H9 (cell line): ENCODE results near the gene TTC23. TPM values are rescaled to one million over a fixed set of nuclear protein-coding genes. Genes with fewer than 3 reads are reported as not detected.

ENCODE experiments used
- DNase-seq: peaks from one replicate; pipeline ENCODE4 v3.0.0-alpha.2; 2017
- H2AFZ ChIP-seq: one replicate; pipeline ENCODE4 v1.6.1; 2013; ENCODE audit warnings: mild to moderate bottlenecking, low read length, control low read depth, moderate library complexity
- H2AK5ac ChIP-seq: 2 replicates; pipeline ENCODE4 v1.6.1; 2013; ENCODE audit warnings: low read length, control low read depth, mixed read lengths; ENCODE audit not compliant: insufficient read length
- H2BK120ac ChIP-seq: one replicate; pipeline ENCODE4 v1.6.1; 2013; ENCODE audit warnings: low read depth, mild to moderate bottlenecking, low read length, control low read depth, inconsistent platforms; ENCODE audit not compliant: poor library complexity, severe bottlenecking
- H2BK12ac ChIP-seq: 2 replicates; pipeline ENCODE4 v1.6.1; 2013; ENCODE audit warnings: low read length, control low read depth, mixed read lengths, low read depth; ENCODE audit not compliant: insufficient read length
- H2BK15ac ChIP-seq: 2 replicates; pipeline ENCODE4 v1.6.1; 2013; ENCODE audit warnings: low read depth, low read length, control low read depth
- H2BK20ac ChIP-seq: one replicate; pipeline ENCODE4 v1.6.1; 2013; ENCODE audit warnings: low read depth, mild to moderate bottlenecking, low read length, control low read depth, inconsistent platforms; ENCODE audit not compliant: poor library complexity, severe bottlenecking
- H2BK5ac ChIP-seq: 2 replicates; pipeline ENCODE4 v1.6.1; 2013; ENCODE audit warnings: low read length, control low read depth, mixed read lengths; ENCODE audit not compliant: insufficient read length
- H3K14ac ChIP-seq: 2 replicates; pipeline ENCODE4 v1.6.1; 2013; ENCODE audit warnings: low read length, control low read depth; ENCODE audit not compliant: insufficient read depth
- H3K18ac ChIP-seq: 2 replicates; pipeline ENCODE4 v1.6.1; 2013; ENCODE audit warnings: low read depth, mild to moderate bottlenecking, mixed read lengths, low read length, control low read depth; ENCODE audit not compliant: insufficient read length
- H3K23ac ChIP-seq: 2 replicates; pipeline ENCODE4 v1.6.1; 2013; ENCODE audit warnings: low read length, control low read depth, mixed read lengths, low read depth; ENCODE audit not compliant: insufficient read length
- H3K23me2 ChIP-seq: 2 replicates; pipeline ENCODE4 v1.6.1; 2013; ENCODE audit warnings: low read depth, mild to moderate bottlenecking, mixed read lengths, low read length, control low read depth; ENCODE audit not compliant: insufficient read length, poor library complexity, severe bottlenecking
- H3K27ac ChIP-seq: 2 replicates; pipeline ENCODE4 v1.5.1; 2013; ENCODE audit warnings: low read length, control low read depth, mixed read lengths, low read depth; ENCODE audit not compliant: insufficient read length
- H3K27me3 ChIP-seq: 2 replicates; pipeline ENCODE4 v1.6.1; 2013; ENCODE audit warnings: low read length, control low read depth, inconsistent platforms; ENCODE audit not compliant: insufficient read depth
- H3K4ac ChIP-seq: 2 replicates; pipeline ENCODE4 v1.6.1; 2013; ENCODE audit warnings: low read depth, mild to moderate bottlenecking, control low read depth, inconsistent platforms, low read length, moderate library complexity
- H3K4me1 ChIP-seq: 2 replicates; pipeline ENCODE4 v1.6.1; 2013; ENCODE audit warnings: low read length, control low read depth, inconsistent platforms; ENCODE audit not compliant: insufficient read depth
- H3K4me2 ChIP-seq: 2 replicates; pipeline ENCODE4 v1.6.1; 2013; ENCODE audit warnings: low read length, control low read depth, mixed read lengths; ENCODE audit not compliant: insufficient read length, insufficient read depth
- H3K56ac ChIP-seq: 2 replicates; pipeline ENCODE4 v1.6.1; 2013; ENCODE audit warnings: low read depth, mild to moderate bottlenecking, mixed read lengths, low read length, control low read depth; ENCODE audit not compliant: insufficient read length
- H3K79me1 ChIP-seq: 2 replicates; pipeline ENCODE4 v1.6.1; 2013; ENCODE audit warnings: low read depth, mild to moderate bottlenecking, moderate library complexity, low read length, control low read depth, inconsistent platforms; ENCODE audit not compliant: insufficient read depth, poor library complexity, severe bottlenecking
- H3K79me2 ChIP-seq: 2 replicates; pipeline ENCODE4 v1.6.1; 2013; ENCODE audit warnings: low read length, control low read depth, inconsistent platforms; ENCODE audit not compliant: insufficient read depth
- H3K9ac ChIP-seq: 2 replicates; pipeline ENCODE4 v1.6.1; 2013; ENCODE audit warnings: low read length, control low read depth, mixed read lengths; ENCODE audit not compliant: insufficient read length; ENCODE audit errors: extremely low read depth
- H3K9me3 ChIP-seq: one replicate; pipeline ENCODE4 v1.6.1; 2013; ENCODE audit warnings: low read depth, low read length, inconsistent platforms; ENCODE audit not compliant: control insufficient read depth
- H3T11ph ChIP-seq: one replicate; pipeline ENCODE4 v1.6.1; 2013; ENCODE audit warnings: mild to moderate bottlenecking, low read length, control low read depth, inconsistent platforms
- H4K20me1 ChIP-seq: one replicate; pipeline ENCODE4 v1.6.1; 2013; ENCODE audit not compliant: control insufficient read depth, insufficient read length, insufficient read depth
- H4K5ac ChIP-seq: 2 replicates; pipeline ENCODE4 v1.6.1; 2013; ENCODE audit warnings: low read depth, mild to moderate bottlenecking, mixed read lengths, low read length, control low read depth; ENCODE audit not compliant: insufficient read length
- H4K8ac ChIP-seq: replicated peaks from 2 replicates; pipeline ENCODE4 v1.6.1; 2013; ENCODE audit warnings: low read length, control low read depth, mixed read lengths, low read depth; ENCODE audit not compliant: insufficient read length
- H4K91ac ChIP-seq: 2 replicates; pipeline ENCODE4 v1.6.1; 2013; ENCODE audit warnings: low read depth, mild to moderate bottlenecking, moderate library complexity, mixed read lengths, low read length, control low read depth; ENCODE audit not compliant: insufficient read length
- H3K27ac Mint-ChIP-seq, 3 experiments: 2 replicates in 2 of 3; 3 replicates in 1 of 3; pipeline ENCODE4 v1.8.0; 2020 to 2021; ENCODE audit warnings: mixed read lengths in 3 of 3, mild to moderate bottlenecking in 1 of 3, moderate library complexity in 1 of 3
- H3K27me3 Mint-ChIP-seq: 2 replicates; pipeline ENCODE4 v1.8.0; 2021; ENCODE audit warnings: low read depth, mild to moderate bottlenecking, moderate library complexity, mixed read lengths
- H3K36me3 Mint-ChIP-seq, 3 experiments: 2 replicates in 2 of 3; 3 replicates in 1 of 3; pipeline ENCODE4 v1.8.0; 2020 to 2021; ENCODE audit warnings: low read depth in 3 of 3, mixed read lengths in 3 of 3; ENCODE audit not compliant: insufficient read depth in 1 of 3
- H3K4me1 Mint-ChIP-seq, 2 experiments: 2 replicates each; pipeline ENCODE4 v1.8.0; 2020; ENCODE audit warnings: mixed read lengths in 2 of 2
- H3K4me3 Mint-ChIP-seq, 2 experiments: 2 replicates in 1 of 2; 3 replicates in 1 of 2; pipeline ENCODE4 v1.8.0; 2020 to 2021; ENCODE audit warnings: mild to moderate bottlenecking in 2 of 2, mixed read lengths in 2 of 2, moderate library complexity in 1 of 2
- H3K9me3 Mint-ChIP-seq, 2 experiments: 2 replicates in 1 of 2; 3 replicates in 1 of 2; pipeline ENCODE4 v1.8.0; 2020; ENCODE audit warnings: mild to moderate bottlenecking in 2 of 2, mixed read lengths in 2 of 2, moderate library complexity in 1 of 2
- WGBS: extraction: QIAGEN DNeasy Blood & Tissue Kit; methylation state at CpG from one replicate; pipeline ENCODE4 v1.1.7; 2013; ENCODE audit warnings: missing lambda C conversion rate, low lambda C conversion rate, mixed read lengths; ENCODE audit not compliant: insufficient read length; ENCODE audit errors: extremely low coverage; 5-methylcytosine and 5-hydroxymethylcytosine counted together
- total RNA-seq: library from RNA; stranded (reverse); gene quantifications from 2 replicates; pipeline ENCODE4 v1.2.1, GENCODE V29; 2021
- TF ChIP-seq, protein P1 (sequence below): fragments of 200-600 bp; sonication (generic); conservative IDR thresholded peaks from 3 replicates; pipeline ENCODE4 v1.8.0; 2021; ENCODE audit warnings: antibody characterized with exemption, mild to moderate bottlenecking

TTC23 gene
- total RNA-seq, 1 experiment from 2014 or later: 14.3 TPM

DNA sequence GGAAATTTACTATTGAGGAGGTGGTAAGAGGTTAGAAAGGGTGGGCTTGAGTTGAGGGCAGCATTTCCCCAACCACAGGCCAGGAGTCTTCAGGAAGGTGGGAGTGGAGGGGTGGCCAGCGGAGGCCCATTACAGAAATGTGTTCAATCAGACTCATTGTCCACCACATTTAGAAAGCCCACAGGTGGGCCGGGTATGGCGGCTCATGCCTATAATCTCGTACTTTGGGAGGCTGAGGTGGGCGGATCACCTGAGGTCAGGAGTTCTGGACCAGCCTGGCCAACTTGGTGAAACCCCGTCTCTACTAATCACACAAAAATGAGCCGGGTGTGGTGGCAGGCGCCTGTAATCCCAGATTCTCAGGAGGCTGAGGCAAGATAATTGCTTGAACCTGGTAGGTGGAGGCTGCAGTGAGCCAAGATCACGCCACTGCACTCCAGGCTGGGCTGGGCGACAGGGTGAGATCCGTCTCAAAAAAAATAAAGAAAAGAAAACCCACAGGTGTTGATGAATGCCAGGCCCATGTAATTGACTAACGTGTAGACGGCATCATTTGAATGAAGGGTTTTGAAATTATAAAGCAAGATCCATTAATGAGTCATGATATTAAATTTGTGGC is 156.7 kb downstream of the TTC23 start:
- Histone ChIP-seq H3K14ac (no peak overlapping the region), H3K4me1 (peaks cover 3% of the 10 kb centered on the region; the same call in 1 of the 2 replicates), H3K79me2 (no peaks in the 10 kb centered on the region), H2AK5ac (no peak overlapping the region), H3K23me2 (no peaks in the 10 kb centered on the region), H3K4ac (no peak overlapping the region), H3K18ac (no peak overlapping the region), H2BK120ac (no peak overlapping the region), H3K56ac (no peak overlapping the region), H2BK5ac (no peak overlapping the region), H3K23ac (no peak overlapping the region), H4K8ac (no peak overlapping the region), H3K27me3 (no peaks in the 10 kb centered on the region), H3K27ac (no peak overlapping the region), H3K4me2 (no peak overlapping the region), H4K91ac (no peak overlapping the region), H4K20me1 (no peaks in the 10 kb centered on the region), H2AFZ (no peak overlapping the region), H2BK12ac (no peak overlapping the region), H2BK20ac (no peak overlapping the region), H3K9me3 (no peaks in the 10 kb centered on the region), H3K79me1 (no peaks in the 10 kb centered on the region), H4K5ac (no peak overlapping the region), H3K9ac (no peak overlapping the region), H2BK15ac (no peak overlapping the region), H3T11ph (no peak overlapping the region)
- Mint-ChIP-seq H3K27me3 (peaks cover 17% of the 10 kb centered on the region), H3K36me3 (peaks cover 0 to 4% (median 4%) of the 10 kb centered on the region in 3 experiments; a peak in 3 of 7 replicates), H3K9me3 (peaks cover 0 to 3% of the 10 kb centered on the region in 2 experiments; a peak in 1 of 5 replicates), H3K27ac (no peak overlapping the region), H3K4me3 (no peak overlapping the region; a peak in 1 of 5 replicates), H3K4me1 (peaks cover 18 to 21% of the 10 kb centered on the region in 2 experiments)
- no CpG with 5 or more reads among the region's 13 CpGs for WGBS
- DNase-seq: no peak
- TF ChIP-seq, protein P1, sequence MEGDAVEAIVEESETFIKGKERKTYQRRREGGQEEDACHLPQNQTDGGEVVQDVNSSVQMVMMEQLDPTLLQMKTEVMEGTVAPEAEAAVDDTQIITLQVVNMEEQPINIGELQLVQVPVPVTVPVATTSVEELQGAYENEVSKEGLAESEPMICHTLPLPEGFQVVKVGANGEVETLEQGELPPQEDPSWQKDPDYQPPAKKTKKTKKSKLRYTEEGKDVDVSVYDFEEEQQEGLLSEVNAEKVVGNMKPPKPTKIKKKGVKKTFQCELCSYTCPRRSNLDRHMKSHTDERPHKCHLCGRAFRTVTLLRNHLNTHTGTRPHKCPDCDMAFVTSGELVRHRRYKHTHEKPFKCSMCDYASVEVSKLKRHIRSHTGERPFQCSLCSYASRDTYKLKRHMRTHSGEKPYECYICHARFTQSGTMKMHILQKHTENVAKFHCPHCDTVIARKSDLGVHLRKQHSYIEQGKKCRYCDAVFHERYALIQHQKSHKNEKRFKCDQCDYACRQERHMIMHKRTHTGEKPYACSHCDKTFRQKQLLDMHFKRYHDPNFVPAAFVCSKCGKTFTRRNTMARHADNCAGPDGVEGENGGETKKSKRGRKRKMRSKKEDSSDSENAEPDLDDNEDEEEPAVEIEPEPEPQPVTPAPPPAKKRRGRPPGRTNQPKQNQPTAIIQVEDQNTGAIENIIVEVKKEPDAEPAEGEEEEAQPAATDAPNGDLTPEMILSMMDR: no peak
